Gastrocnemius medialis (tissue), 4 donors: ENCODE results near the gene GH1.

Source experiments
- CTCF ChIP-seq, 5 experiments: fragments of 450-650 bp in 3 of 5; fragments of 200-600 bp in 2 of 5; sonication (generic) in 2 of 5; IDR thresholded peaks in 4 of 5; conservative IDR thresholded peaks in 1 of 5; 1 replicate in 4 of 5; 2 replicates in 1 of 5; pipeline ENCODE4 v1.5.1; 2016 to 2019; ENCODE audit warnings: antibody characterized with exemption in 5 of 5, mild to moderate bottlenecking in 3 of 5, moderate library complexity in 3 of 5
- POLR2A ChIP-seq, 2 donors: fragments of 450-650 bp; IDR thresholded peaks; one replicate each; pipeline ENCODE4 v1.6.1; 2017; ENCODE audit warnings: antibody characterized with exemption in 2 of 2, mild to moderate bottlenecking in 2 of 2, moderate library complexity in 2 of 2

GRCh38 chr17:63948521-63948920 is 29.9 kb upstream of the GH1 start:
- TF ChIP-seq CTCF (IDR thresholded peaks at IDR 0.05 in 4 of 5, conservative IDR thresholded peaks at IDR 0.05 in 1 of 5) (no peak), POLR2A (IDR thresholded peaks at IDR 0.05) (no peak)
